Activated T-helper 1 cell treated with anti-CD3 and anti-CD28 coated beads, Interleukin-12 subunit alpha, Interleukin-12 subunit beta, Interleukin-2, Interleukin-4 antibody, amounts not matched to agents 30 ng/mL and 10 ng/mL and 1 ng/mL, durations not matched to agents 14 hours and 24 hours and 36 hours (primary cell): ENCODE measurements around the gene DGKD. TPM values are rescaled to one million over a fixed set of nuclear protein-coding genes. Genes with fewer than 3 reads are reported as not detected.
A peak's percentile ranks its signal among the peaks of the same experiment; 100 is the strongest.
"Not testable (repeated sequence)": the region's sequence is repeated elsewhere in the genome, so short reads cannot be mapped to it uniquely, and the experiment has no call there.

Experiments
- DNase-seq: peaks from one replicate; pipeline ENCODE4 v3.0.0; 2021; ENCODE audit warnings: low spot score
- H3K27ac Mint-ChIP-seq: one replicate; pipeline ENCODE4 v1.8.0; 2021; ENCODE audit warnings: mild to moderate bottlenecking, mixed read lengths
- H3K27me3 Mint-ChIP-seq: one replicate; pipeline ENCODE4 v1.8.0; 2022; ENCODE audit warnings: mild to moderate bottlenecking, moderate library complexity, mixed read lengths; ENCODE audit not compliant: insufficient read depth
- H3K36me3 Mint-ChIP-seq: one replicate; pipeline ENCODE4 v1.8.0; 2021; ENCODE audit warnings: low read depth, mixed read lengths
- H3K4me1 Mint-ChIP-seq: one replicate; pipeline ENCODE4 v1.8.0; 2021; ENCODE audit warnings: low read depth, mixed read lengths
- H3K4me3 Mint-ChIP-seq: one replicate; pipeline ENCODE4 v1.8.0; 2021; ENCODE audit warnings: mild to moderate bottlenecking, moderate library complexity, mixed read lengths
- H3K9me3 Mint-ChIP-seq: one replicate; pipeline ENCODE4 v1.8.0; 2021; ENCODE audit warnings: mixed read lengths
- intact Hi-C: fragments of 100-400 bp; cut with micrococcal nuclease; formaldehyde crosslinking; loops from one replicate; pipeline ENCODE4 v1.15.1; 2024
- total RNA-seq: library from RNA; stranded (reverse); gene quantifications from 2 replicates; pipeline ENCODE4 v1.2.3, GENCODE V29; 2022

DGKD gene
- total RNA-seq, 1 donor from 2014 or later, result 43.7 TPM

DNA sequence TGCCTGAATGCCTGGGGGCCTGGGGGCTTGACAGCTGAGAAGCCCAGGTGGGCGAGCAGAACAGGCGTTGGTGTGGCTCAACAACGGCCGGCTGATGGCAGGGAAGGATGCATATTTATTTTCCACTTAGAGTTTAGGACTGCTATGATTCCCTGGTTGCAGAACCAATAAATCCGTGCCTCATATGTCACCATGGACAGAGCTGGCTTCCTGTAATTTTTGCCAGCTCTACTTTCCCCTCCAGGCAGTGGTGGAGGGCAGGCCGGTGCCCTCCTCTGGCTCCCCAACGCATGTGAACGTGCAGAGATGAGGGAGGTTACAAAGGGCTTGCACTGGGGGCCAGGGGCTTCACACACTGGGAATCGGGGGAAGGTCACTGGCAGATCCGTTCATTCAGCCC is 28.5 kb upstream of the DGKD start:
- H3K9me3 Mint-ChIP-seq, result no peaks in the 10 kb centered on the region
- intact Hi-C loops, result no loop called here
- H3K4me3 Mint-ChIP-seq, result no peak overlapping the region
- no peak for DNase-seq
- no peaks in the 10 kb centered on the region for H3K36me3 Mint-ChIP-seq
- H3K27me3 Mint-ChIP-seq, result peaks cover 14% of the 10 kb centered on the region
- H3K4me1 Mint-ChIP-seq, result no peaks in the 10 kb centered on the region
- no peak overlapping the region for H3K27ac Mint-ChIP-seq

DNA sequence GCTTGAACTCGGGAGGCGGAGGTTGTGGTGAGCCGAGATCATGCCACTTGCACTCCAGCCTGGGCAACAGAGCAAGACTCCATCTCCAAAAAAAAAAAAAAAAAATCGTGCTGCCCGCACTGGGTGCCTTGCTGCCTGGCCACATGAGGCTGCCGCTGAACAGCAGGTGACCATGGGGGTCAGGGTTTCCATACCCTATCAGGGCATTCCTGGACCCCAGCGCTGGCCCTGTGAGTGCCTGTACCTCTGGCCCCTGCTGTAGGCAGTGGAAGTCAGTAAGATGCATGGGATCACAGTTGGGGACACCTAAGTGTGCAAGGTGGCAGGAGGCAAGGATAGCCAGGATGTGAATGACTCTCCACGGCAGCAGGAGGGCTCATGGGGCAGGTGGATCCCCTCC is 27.8 kb upstream of the DGKD start:
- intact Hi-C loops, result no loop called here
- no peak overlapping the region for H3K4me3 Mint-ChIP-seq
- no peak overlapping the region for H3K27ac Mint-ChIP-seq
- H3K27me3 Mint-ChIP-seq, result peaks cover 9% of the 10 kb centered on the region
- peaks cover 7% of the 10 kb centered on the region for H3K4me1 Mint-ChIP-seq
- peaks cover 2% of the 10 kb centered on the region for H3K36me3 Mint-ChIP-seq
- DNase-seq, result no peak
- H3K9me3 Mint-ChIP-seq, result peaks cover 6% of the 10 kb centered on the region

DNA sequence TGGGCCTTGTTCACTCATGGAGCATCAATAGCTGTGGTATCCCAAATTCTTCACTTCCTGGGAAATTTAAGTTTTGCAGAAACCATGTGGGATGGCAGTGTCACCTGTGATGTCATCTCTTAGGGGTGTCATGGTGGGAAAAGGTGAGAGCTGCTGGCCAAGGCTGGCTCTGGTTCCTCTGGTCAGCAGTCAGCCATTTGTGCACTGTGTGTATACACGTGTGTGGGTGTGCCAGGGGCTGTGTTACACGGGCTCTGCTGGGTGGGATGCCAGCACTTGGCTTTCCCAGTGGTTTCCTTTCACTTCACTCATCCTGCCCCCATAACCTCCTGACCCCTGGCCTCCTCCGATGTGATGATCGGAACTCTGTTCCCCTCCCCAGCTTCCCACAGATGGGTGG is 25.4 kb upstream of the DGKD start:
- no peak for DNase-seq
- peaks cover 6% of the 10 kb centered on the region for H3K36me3 Mint-ChIP-seq
- H3K9me3 Mint-ChIP-seq, result peaks cover 9% of the 10 kb centered on the region
- no peak overlapping the region for H3K27ac Mint-ChIP-seq
- H3K27me3 Mint-ChIP-seq, result peaks cover 4% of the 10 kb centered on the region
- H3K4me3 Mint-ChIP-seq, result no peak overlapping the region
- H3K4me1 Mint-ChIP-seq, result peaks cover 27% of the 10 kb centered on the region
- intact Hi-C loops, result no loop called here

DNA sequence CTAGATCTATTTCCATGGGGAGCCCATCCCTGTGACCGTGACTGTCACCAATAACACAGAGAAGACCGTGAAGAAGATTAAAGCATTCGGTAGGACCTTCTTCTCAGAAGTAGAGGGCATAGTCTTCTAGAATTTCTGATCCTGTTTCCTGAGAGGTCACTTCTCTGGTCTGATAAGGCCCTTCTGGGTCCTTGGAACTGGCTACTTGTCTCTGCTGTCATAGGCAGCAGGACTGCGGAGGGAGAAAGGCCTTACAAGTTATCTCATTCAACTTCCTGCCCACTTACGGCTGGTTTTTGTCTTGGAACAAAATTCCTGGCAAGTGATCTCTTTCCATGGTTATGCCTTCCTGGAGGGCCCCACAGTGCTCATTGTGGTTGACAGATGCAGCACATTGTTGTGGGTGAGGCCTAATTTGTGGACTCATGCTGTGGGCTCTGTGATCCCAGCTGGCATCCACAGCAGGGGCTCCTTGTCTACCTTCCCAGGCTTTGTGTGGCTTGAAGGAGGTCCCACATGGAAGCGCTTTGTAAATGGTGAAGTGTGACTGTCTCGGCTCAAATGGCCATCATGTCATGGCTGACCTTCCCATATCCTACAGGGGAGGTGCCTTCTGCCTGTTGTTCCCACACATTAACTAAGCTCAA is 24.7 kb upstream of the DGKD start:
- no peak for DNase-seq
- H3K4me1 Mint-ChIP-seq, result peaks cover 28% of the 10 kb centered on the region
- H3K27me3 Mint-ChIP-seq, result peaks cover 4% of the 10 kb centered on the region
- intact Hi-C loops, result loop anchor here (2.0 kb wide), 1 partner anchor 25 kb away; the partner anchor contains the start of gene DGKD
- H3K27ac Mint-ChIP-seq, result no peak overlapping the region
- peaks cover 9% of the 10 kb centered on the region for H3K9me3 Mint-ChIP-seq
- no peak overlapping the region for H3K4me3 Mint-ChIP-seq
- H3K36me3 Mint-ChIP-seq, result peaks cover 6% of the 10 kb centered on the region

DNA sequence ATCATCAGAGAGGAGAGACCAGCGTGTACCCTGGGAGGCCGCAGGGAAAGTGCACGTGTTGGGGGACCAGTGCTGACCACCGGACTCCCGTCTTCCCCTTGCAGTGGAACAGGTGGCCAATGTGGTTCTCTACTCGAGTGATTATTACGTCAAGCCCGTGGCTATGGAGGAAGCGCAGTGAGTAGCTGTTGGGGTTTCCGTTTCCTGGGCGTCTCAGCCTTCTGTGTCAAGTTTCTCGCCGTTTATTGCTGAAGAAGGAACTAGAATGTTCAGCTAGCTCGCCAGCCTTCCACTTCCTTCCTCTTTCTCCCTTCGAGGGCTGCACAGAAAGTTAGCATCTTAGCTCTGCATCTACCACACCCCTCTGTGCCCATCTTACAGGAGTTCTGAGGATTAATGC is 22.8 kb upstream of the DGKD start:
- peaks cover 6% of the 10 kb centered on the region for H3K36me3 Mint-ChIP-seq
- peak overlapping the region; percentile 97 for H3K27ac Mint-ChIP-seq
- H3K4me1 Mint-ChIP-seq, result peaks cover 41% of the 10 kb centered on the region
- peaks cover 9% of the 10 kb centered on the region for H3K9me3 Mint-ChIP-seq
- peak; percentile 70 for DNase-seq
- peak overlapping the region; percentile 63 for H3K4me3 Mint-ChIP-seq
- H3K27me3 Mint-ChIP-seq, result peaks cover 4% of the 10 kb centered on the region
- intact Hi-C loops, result loop anchor here (2.0 kb wide), 1 partner anchor 23 kb away; the partner anchor contains the start of gene DGKD

DNA sequence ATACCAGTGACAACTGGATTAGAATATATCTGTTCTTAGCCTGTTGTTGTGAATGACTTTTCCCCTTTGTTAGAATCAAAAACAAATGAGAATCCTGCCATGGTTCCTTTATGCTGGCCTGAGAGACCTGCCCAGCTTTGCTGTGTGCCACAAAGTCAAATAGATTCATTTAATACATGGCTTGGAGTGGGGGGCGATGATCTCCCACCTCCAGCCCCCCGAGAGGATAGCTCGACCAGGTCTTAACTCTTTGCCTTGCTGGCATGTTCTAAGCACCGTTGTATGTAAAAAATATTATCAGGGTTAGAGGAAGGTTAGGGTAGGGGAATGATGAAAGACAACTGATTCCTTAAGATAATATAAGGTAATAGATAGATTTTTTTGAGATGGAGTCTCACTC is 22.2 kb upstream of the DGKD start:
- DNase-seq, result no peak
- H3K36me3 Mint-ChIP-seq, result peaks cover 6% of the 10 kb centered on the region
- H3K4me1 Mint-ChIP-seq, result peaks cover 41% of the 10 kb centered on the region
- intact Hi-C loops, result no loop called here
- H3K9me3 Mint-ChIP-seq, result peaks cover 9% of the 10 kb centered on the region
- H3K27me3 Mint-ChIP-seq, result no peaks in the 10 kb centered on the region
- H3K4me3 Mint-ChIP-seq, result peak overlapping the region; percentile 63
- H3K27ac Mint-ChIP-seq, result peak overlapping the region; percentile 97

DNA sequence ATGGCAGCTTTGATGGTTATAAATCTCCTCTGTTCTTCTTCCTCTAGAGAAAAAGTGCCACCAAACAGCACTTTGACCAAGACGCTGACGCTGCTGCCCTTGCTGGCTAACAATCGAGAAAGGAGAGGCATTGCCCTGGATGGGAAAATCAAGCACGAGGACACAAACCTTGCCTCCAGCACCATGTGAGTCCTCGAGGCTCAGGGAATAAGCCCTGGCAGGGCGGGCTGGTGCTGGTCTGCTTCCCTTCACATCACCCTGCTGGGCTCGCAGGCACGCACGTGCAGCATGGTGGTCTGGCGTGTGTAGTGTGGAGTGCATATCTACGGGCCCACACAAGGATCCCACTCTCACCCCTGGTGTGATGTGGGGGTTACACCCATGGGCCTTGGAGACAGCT is 19.4 kb upstream of the DGKD start:
- Mint-ChIP-seq H3K9me3 (peaks cover 9% of the 10 kb centered on the region), H3K4me1 (peaks cover 50% of the 10 kb centered on the region), H3K36me3 (peaks cover 6% of the 10 kb centered on the region), H3K27me3 (peaks cover 5% of the 10 kb centered on the region), H3K27ac (no peak overlapping the region), H3K4me3 (no peak overlapping the region)
- no peak for DNase-seq
- intact Hi-C loops, result no loop called here

DNA sequence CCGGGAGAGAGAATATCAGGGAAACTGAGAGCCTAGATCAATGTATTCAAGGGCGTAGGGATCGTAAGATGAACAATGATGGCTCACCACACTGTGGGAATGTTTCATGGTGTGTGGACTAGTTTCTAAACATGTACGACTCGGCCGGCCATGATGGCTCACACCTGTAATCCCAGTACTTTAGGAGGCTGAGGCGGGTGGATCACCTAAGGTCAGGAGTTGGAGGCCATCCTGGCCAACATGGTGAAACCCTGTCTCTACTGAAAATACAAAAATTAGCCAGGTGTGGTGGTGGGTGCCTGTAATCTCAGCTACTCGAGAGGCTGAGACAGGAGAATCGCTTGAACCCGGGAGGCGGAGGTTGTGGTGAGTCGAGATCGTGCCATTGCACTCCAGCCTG is 18.2 kb upstream of the DGKD start:
- DNase-seq, H3K27ac Mint-ChIP-seq, H3K9me3 Mint-ChIP-seq, H3K27me3 Mint-ChIP-seq, intact Hi-C loops, H3K36me3 Mint-ChIP-seq, H3K4me3 Mint-ChIP-seq: not testable (repeated sequence)
- peaks cover 48% of the 10 kb centered on the region for H3K4me1 Mint-ChIP-seq

DNA sequence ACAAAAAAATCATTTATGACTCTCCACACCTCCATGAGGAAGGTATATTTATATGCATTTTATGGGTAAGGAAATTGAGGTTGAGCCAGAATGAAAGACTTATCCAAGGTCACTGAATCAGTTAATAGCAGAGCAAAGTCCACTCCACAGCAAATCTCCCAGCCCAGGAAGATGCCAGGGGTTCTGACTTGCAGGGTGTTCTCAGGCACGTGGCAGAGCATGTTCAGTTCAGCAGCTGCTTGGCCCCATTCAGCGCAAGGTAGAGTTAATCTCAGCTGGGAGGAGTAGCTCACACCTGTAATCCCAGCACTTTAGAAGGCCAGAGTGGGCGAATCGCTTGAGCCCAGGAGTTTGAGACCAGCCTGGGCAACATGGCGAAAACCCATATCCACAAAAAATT is 17.8 kb upstream of the DGKD start:
- intact Hi-C loops, result no loop called here
- Mint-ChIP-seq H3K4me1 (peaks cover 43% of the 10 kb centered on the region), H3K36me3 (peaks cover 4% of the 10 kb centered on the region), H3K9me3 (peaks cover 2% of the 10 kb centered on the region), H3K4me3 (no peak overlapping the region), H3K27me3 (peaks cover 5% of the 10 kb centered on the region), H3K27ac (no peak overlapping the region)
- DNase-seq, result no peak

DNA sequence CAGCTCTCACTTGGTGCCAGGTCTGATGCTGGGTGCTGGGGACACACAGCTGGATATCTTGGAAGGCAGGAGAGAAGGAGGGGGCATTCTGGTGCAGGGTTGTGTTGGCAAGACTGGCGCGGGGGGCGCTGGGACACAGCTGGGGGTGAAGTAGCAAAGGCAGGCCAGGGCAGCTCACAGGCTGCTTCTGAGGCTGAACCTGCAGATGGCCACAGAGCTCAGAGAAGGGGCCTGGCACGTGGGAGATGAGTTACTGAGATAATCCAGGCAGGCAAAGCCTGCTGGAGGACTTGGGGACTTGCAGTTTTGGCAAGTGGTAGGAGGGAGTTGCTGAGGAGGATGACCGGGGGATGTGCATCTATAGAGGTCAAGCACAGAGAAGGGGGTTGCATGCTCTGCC is 16.2 kb upstream of the DGKD start:
- DNase-seq, result no peak
- no peaks in the 10 kb centered on the region for H3K36me3 Mint-ChIP-seq
- H3K4me1 Mint-ChIP-seq, result peaks cover 33% of the 10 kb centered on the region
- H3K27ac Mint-ChIP-seq, result no peak overlapping the region
- no peaks in the 10 kb centered on the region for H3K9me3 Mint-ChIP-seq
- intact Hi-C loops, result no loop called here
- no peak overlapping the region for H3K4me3 Mint-ChIP-seq
- peaks cover 9% of the 10 kb centered on the region for H3K27me3 Mint-ChIP-seq

DNA sequence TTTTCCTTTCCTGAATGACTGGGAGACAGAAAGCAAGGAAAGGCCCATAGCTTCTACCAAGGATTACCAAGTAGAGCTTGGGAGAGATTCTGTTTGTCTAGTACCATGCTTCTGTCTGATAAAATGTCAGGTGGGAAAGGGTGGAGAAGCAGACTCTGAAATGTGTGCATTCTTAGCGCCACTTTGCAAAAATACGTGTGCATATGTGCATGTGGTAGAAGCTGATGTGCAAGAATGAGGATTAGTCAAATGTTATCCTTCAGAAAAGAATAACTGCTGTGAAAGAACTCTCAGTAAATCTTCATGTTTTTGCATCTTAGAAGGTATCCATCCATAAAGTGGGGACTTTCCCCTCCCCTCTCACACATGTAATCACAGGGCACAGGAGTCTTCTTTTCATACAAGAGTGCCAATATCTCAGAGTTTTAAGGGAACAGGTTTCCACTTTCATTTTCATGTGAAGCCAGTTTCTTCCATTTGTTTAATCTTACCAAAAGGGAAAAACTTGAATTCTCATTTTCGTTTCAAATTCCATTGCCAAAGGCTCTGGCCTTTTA is 15.4 kb upstream of the DGKD start:
- H3K36me3 Mint-ChIP-seq, result no peaks in the 10 kb centered on the region
- H3K9me3 Mint-ChIP-seq, result no peaks in the 10 kb centered on the region
- H3K4me1 Mint-ChIP-seq, result peaks cover 24% of the 10 kb centered on the region
- H3K4me3 Mint-ChIP-seq, result no peak overlapping the region
- peaks cover 12% of the 10 kb centered on the region for H3K27me3 Mint-ChIP-seq
- no peak for DNase-seq
- H3K27ac Mint-ChIP-seq, result no peak overlapping the region
- intact Hi-C loops, result no loop called here

DNA sequence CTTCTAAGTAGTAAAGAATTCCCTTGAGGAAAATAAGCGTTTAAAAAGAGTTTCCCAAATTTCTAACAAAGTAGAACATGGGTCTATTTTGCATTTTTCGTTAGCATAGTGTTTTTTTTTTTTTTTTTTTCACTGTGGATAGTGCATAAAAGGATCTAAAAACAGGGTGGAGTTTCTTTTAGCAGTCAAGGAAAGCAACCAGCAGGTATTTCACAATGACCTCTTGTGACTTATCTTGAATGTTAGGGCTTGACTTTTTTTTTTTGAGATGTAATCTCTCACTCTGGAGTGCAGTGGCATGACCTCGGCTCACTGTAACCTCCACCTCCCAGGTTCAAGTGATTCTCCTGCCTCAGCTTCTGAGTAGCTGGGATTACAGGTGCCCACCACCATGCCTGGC is 14.9 kb upstream of the DGKD start:
- no peak overlapping the region for H3K27ac Mint-ChIP-seq
- H3K4me1 Mint-ChIP-seq, result peaks cover 23% of the 10 kb centered on the region
- intact Hi-C loops, result no loop called here
- no peaks in the 10 kb centered on the region for H3K36me3 Mint-ChIP-seq
- no peaks in the 10 kb centered on the region for H3K9me3 Mint-ChIP-seq
- H3K4me3 Mint-ChIP-seq, result no peak overlapping the region
- H3K27me3 Mint-ChIP-seq, result peaks cover 12% of the 10 kb centered on the region
- DNase-seq, result no peak

DNA sequence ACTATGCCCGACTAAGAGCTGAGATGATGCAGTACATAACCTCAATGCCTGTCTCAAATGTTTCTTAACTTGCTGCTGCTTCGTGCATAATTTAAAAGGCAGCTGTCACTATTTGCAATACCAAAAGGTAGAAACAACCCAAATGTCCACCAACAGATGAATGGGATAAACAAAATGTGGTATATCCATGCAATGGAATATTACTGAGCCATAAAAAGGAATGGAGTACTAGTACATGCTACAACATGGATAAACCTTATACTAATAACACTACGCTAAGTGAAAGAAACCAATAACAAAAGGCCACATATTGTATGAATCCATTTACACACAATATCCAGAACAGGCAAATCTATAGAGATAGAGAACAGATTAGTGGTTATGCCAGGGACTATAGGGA is 13.0 kb upstream of the DGKD start:
- Mint-ChIP-seq H3K27me3 (peaks cover 14% of the 10 kb centered on the region), H3K9me3 (no peaks in the 10 kb centered on the region), H3K27ac (no peak overlapping the region), H3K4me1 (peaks cover 10% of the 10 kb centered on the region), H3K4me3 (no peak overlapping the region), H3K36me3 (no peaks in the 10 kb centered on the region)
- no peak for DNase-seq
- intact Hi-C loops, result no loop called here

DNA sequence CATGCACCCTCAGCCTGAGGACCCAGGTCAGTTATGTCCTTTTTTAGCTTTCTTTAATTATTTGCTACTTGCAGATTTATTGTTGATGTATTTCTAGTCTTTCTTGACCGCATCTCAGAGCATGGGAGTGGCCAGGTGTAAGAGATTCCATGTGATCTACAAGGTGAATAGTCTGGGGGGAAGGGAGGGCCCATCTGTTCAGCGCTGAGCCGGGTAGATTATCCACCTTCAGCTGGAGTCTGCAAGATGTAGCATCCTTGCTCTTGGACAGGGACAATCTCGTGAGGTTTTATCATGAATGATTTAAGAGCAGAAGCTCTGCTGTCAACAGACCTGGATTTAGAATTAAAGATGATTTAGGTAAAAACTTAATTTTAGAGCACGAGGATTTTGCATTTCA is 12.0 kb upstream of the DGKD start:
- no peak overlapping the region for H3K4me3 Mint-ChIP-seq
- peaks cover 10% of the 10 kb centered on the region for H3K4me1 Mint-ChIP-seq
- no peaks in the 10 kb centered on the region for H3K9me3 Mint-ChIP-seq
- peaks cover 15% of the 10 kb centered on the region for H3K27me3 Mint-ChIP-seq
- intact Hi-C loops, result no loop called here
- no peak overlapping the region for H3K27ac Mint-ChIP-seq
- DNase-seq, result no peak
- H3K36me3 Mint-ChIP-seq, result no peaks in the 10 kb centered on the region
